Activated T-helper 2 cell treated with anti-CD3 and anti-CD28 coated beads, Interferon-gamma antibody, Interleukin-2, Interleukin-4, amounts not matched to agents 10 μg/mL and 5 μg/mL and 100 μg/mL, durations not matched to agents 14 hours and 24 hours and 36 hours (primary cell): Measurements from ENCODE around the gene NPFFR1. TPM values are rescaled to one million over a fixed set of nuclear protein-coding genes. Genes with fewer than 3 reads are reported as not detected.

ENCODE experiments used
- DNase-seq: peaks from one replicate; pipeline ENCODE4 v3.0.0; 2021; ENCODE audit warnings: low spot score
- H3K27ac Mint-ChIP-seq: one replicate; pipeline ENCODE4 v1.8.0; 2021; ENCODE audit warnings: mixed read lengths
- H3K27me3 Mint-ChIP-seq: one replicate; pipeline ENCODE4 v1.8.0; 2021; ENCODE audit warnings: low read depth, mixed read lengths
- H3K36me3 Mint-ChIP-seq: one replicate; pipeline ENCODE4 v1.8.0; 2021; ENCODE audit warnings: low read depth, mixed read lengths
- H3K4me1 Mint-ChIP-seq: one replicate; pipeline ENCODE4 v1.8.0; 2021; ENCODE audit warnings: low read depth, mixed read lengths
- H3K4me3 Mint-ChIP-seq: one replicate; pipeline ENCODE4 v1.8.0; 2021; ENCODE audit warnings: low read depth, mild to moderate bottlenecking, moderate library complexity, mixed read lengths
- H3K9me3 Mint-ChIP-seq: one replicate; pipeline ENCODE4 v1.8.0; 2021; ENCODE audit warnings: mixed read lengths
- intact Hi-C: fragments of 100-400 bp; cut with micrococcal nuclease; formaldehyde crosslinking; loops from one replicate; pipeline ENCODE4 v1.15.1; 2023
- total RNA-seq: library from RNA; stranded (reverse); gene quantifications from 2 replicates; pipeline ENCODE4 v1.2.3, GENCODE V29; 2022

NPFFR1 gene
- total RNA-seq, 1 donor from 2014 or later: not detected

- intact Hi-C loops: no loop called here
- H3K4me1 Mint-ChIP-seq: peaks cover 2% of the 10 kb centered on the region
- H3K36me3 Mint-ChIP-seq: no peaks in the 10 kb centered on the region
- no peak for DNase-seq
- H3K27ac Mint-ChIP-seq: no peak overlapping the region
- no peaks in the 10 kb centered on the region for H3K27me3 Mint-ChIP-seq
- H3K9me3 Mint-ChIP-seq: no peaks in the 10 kb centered on the region
- no peak overlapping the region for H3K4me3 Mint-ChIP-seq
These were observed 24.6 kb upstream of the NPFFR1 start for GRCh38 chr10:70308121-70309060.

- no peaks in the 10 kb centered on the region for H3K9me3 Mint-ChIP-seq
- no peaks in the 10 kb centered on the region for H3K36me3 Mint-ChIP-seq
- H3K4me1 Mint-ChIP-seq: peaks cover 2% of the 10 kb centered on the region
- H3K27ac Mint-ChIP-seq: no peak overlapping the region
- DNase-seq: no peak
- no peak overlapping the region for H3K4me3 Mint-ChIP-seq
- intact Hi-C loops: no loop called here
- no peaks in the 10 kb centered on the region for H3K27me3 Mint-ChIP-seq
These were observed 23.2 kb upstream of the NPFFR1 start for GRCh38 chr10:70306886-70307520.

DNA sequence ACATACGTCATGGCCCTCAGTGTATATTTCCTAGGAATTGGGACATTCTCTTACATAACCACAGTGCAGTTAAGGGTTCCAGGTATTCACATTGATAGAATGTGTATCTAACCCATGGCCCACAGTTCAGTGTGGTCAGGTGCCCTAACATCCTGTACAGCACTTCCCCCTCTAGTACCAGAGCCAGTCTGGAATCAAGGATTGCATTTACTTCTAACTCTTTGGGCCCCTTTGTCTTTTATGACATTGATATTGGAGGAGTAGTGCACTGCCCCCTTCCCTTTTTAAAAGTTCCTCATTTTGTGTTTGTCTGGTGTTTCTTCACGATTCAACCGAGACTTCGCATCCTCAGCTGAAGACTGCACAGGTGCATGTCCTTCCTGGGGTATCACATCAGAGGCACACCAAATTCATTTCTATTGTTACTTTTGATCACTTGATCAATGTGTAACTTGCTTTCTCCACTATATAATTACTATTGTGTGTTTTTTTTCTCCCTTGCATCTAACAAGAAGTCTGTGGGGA is 22.4 kb upstream of the NPFFR1 start:
- Mint-ChIP-seq H3K9me3 (no peaks in the 10 kb centered on the region), H3K4me3 (no peak overlapping the region), H3K36me3 (no peaks in the 10 kb centered on the region), H3K4me1 (peaks cover 2% of the 10 kb centered on the region), H3K27me3 (no peaks in the 10 kb centered on the region), H3K27ac (no peak overlapping the region)
- no peak for DNase-seq
- intact Hi-C loops: no loop called here

DNA sequence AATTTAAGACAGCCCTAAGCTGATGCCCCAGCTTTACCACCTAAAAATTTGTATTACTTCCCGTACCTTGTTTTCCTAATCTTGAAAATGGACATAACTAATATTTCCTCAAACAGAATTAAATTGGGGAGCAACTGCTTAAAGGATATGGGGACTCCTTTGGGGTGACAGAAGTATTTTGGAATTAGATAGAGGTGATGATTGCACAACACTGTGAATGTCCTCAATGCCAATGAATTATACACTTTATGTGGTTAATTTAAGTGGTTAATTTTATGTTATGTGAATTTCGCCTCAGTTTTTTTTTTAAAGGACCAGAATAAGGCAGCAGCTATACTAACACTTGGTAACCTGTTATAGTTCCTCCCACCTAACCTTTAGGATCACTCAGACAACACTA is 19.9 kb upstream of the NPFFR1 start:
- Mint-ChIP-seq H3K4me3 (no peak overlapping the region), H3K4me1 (peaks cover 2% of the 10 kb centered on the region), H3K27me3 (no peaks in the 10 kb centered on the region), H3K36me3 (no peaks in the 10 kb centered on the region), H3K27ac (no peak overlapping the region), H3K9me3 (no peaks in the 10 kb centered on the region)
- DNase-seq: no peak
- intact Hi-C loops: no loop called here

DNA sequence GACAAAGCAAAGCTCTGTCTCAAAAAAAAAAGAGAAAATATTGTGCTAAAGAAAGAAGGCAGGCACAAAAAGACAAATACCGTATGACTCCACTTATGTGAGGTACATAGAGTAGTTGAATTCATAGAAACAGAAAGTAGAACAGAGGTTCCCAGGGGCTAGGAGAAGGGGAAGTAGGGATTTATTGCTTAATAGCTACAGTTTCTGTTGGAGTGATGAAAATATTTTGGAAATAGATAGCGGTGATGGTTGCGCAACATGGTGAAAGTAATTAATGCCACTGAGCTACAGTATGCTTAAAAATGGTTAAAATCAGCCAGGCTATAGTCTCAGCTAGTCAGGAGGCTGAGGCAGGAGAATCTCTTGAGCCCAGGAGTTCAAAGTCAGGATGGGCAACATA is 18.5 kb upstream of the NPFFR1 start:
- Mint-ChIP-seq H3K4me3 (no peak overlapping the region), H3K9me3 (no peaks in the 10 kb centered on the region), H3K27me3 (no peaks in the 10 kb centered on the region)

DNA sequence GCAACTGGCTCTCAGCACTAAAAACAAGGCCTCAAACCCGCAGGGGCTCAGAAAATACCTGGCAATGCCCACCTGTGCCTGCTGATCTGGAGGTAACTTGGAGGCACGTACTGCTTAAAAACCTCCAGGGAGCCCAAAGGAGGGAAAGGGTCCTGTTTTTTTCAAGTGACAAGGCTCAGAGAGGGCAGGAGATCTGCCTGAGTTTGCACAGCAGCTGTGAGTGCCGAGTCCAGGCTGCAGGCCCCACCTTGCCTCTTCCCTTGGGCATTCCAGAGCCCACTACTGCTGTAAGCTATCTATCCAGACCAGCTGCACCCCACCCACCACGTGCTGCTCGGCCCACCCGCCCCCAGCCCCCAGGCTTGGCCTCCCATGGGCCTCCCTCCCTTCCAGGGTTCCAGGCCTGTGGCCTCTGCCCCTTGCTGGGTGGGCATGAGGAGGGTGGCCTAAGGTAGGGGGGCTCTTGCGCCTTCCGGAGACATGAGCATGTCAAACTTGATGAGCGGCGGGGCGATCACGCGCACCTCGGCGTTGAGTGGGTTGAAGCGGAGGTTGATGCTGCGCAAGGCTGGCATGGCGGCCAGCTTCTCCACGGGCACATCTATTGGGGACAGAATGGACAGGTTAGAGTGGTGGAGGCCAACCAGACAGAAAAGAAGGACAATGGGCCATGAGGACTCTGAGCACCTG is 17.2 kb upstream of the NPFFR1 start:
- intact Hi-C loops: no loop called here
- Mint-ChIP-seq H3K4me1 (peaks cover 1% of the 10 kb centered on the region), H3K36me3 (no peaks in the 10 kb centered on the region), H3K27ac (no peak overlapping the region), H3K4me3 (no peak overlapping the region), H3K9me3 (no peaks in the 10 kb centered on the region), H3K27me3 (no peaks in the 10 kb centered on the region)
- no peak for DNase-seq

More for the DNA sequence above, 18.5 kb upstream of the NPFFR1 start:
- Mint-ChIP-seq H3K4me1 (peaks cover 2% of the 10 kb centered on the region), H3K36me3 (no peaks in the 10 kb centered on the region), H3K27ac (no peak overlapping the region)
- no peak for DNase-seq
- intact Hi-C loops: no loop called here

GRCh38 chr10:70300461-70300860 is 16.7 kb upstream of the NPFFR1 start:
- Mint-ChIP-seq H3K4me1 (no peaks in the 10 kb centered on the region), H3K27me3 (no peaks in the 10 kb centered on the region), H3K9me3 (no peaks in the 10 kb centered on the region), H3K36me3 (no peaks in the 10 kb centered on the region), H3K4me3 (no peak overlapping the region), H3K27ac (no peak overlapping the region)
- DNase-seq: no peak
- intact Hi-C loops: no loop called here

DNA sequence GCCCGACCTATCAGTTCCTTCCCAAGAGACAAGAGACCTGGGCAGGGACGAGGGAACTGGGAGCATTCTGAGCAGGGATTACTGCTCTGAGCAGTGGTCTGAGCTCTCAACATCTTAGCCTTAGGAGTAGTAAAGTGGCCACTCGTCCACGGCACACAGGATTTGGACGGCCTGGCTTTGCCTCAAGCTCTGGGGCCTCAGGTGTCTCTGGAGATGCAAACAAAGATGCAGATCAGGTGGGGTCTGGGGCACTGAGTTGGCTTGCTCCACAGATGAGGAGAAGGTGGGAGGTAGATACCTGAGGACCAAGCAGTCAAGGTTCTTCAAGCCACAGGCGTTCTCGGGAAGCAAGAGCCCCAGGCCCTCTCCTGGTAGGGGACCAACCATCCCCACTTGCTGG is 16.1 kb upstream of the NPFFR1 start:
- Mint-ChIP-seq H3K4me3 (no peak overlapping the region), H3K9me3 (no peaks in the 10 kb centered on the region), H3K36me3 (no peaks in the 10 kb centered on the region), H3K27me3 (no peaks in the 10 kb centered on the region), H3K27ac (no peak overlapping the region), H3K4me1 (no peaks in the 10 kb centered on the region)
- intact Hi-C loops: no loop called here
- DNase-seq: no peak

- Mint-ChIP-seq H3K4me1 (no peaks in the 10 kb centered on the region), H3K4me3 (no peak overlapping the region), H3K27me3 (no peaks in the 10 kb centered on the region), H3K27ac (no peak overlapping the region), H3K9me3 (no peaks in the 10 kb centered on the region), H3K36me3 (no peaks in the 10 kb centered on the region)
- intact Hi-C loops: no loop called here
- DNase-seq: no peak
These were observed 14.6 kb upstream of the NPFFR1 start for GRCh38 chr10:70298393-70298792.

DNA sequence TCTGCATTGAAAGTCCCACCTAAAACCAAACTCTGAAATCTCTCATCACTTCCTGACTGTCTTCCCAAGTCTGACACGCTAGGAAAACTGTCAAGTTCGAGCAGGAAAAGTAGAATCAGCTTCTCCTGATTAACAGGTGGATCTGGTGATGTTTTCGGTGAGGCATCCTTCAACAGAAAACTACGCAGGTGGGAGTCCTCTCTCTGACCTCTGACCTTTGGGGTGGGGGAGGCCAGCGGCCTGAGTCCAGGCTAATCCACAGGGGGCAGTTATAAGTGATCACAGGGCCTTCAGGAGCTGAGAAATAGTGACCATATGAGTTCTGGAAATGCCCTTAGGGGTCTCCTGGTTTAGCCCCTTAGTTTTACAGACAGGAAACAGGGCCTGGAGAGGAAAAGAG is 13.4 kb upstream of the NPFFR1 start:
- DNase-seq: no peak
- no peak overlapping the region for H3K4me3 Mint-ChIP-seq
- no peaks in the 10 kb centered on the region for H3K4me1 Mint-ChIP-seq
- H3K36me3 Mint-ChIP-seq: no peaks in the 10 kb centered on the region
- no peak overlapping the region for H3K27ac Mint-ChIP-seq
- intact Hi-C loops: no loop called here
- no peaks in the 10 kb centered on the region for H3K9me3 Mint-ChIP-seq
- H3K27me3 Mint-ChIP-seq: no peaks in the 10 kb centered on the region

DNA sequence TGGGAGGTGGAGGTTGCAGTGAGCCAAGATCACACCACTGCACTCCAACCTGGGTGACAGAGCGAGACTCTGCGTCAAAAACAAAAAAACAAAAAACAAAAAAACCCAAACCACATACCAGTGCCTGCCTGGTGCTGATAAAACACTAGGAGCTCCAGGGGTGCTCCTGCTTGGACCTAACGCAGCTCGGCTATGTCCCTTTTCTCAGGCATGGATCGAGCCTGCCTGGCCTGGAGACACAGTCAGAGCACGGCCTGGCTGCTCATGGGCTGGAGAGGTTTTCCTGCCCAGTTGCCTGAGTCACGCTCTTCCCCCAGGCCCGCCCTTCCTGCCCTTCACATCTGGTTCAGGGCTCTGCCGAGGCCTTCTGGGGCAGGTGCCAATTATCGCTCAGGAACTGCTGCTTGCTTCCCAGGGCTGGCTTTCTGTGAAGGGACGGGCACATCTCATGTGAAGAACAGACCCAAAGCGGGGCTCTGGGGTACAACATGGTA is 12.6 kb upstream of the NPFFR1 start:
- H3K4me3 Mint-ChIP-seq: no peak overlapping the region
- H3K27ac Mint-ChIP-seq: no peak overlapping the region
- H3K4me1 Mint-ChIP-seq: no peaks in the 10 kb centered on the region
- no peaks in the 10 kb centered on the region for H3K36me3 Mint-ChIP-seq
- no peaks in the 10 kb centered on the region for H3K9me3 Mint-ChIP-seq
- no peaks in the 10 kb centered on the region for H3K27me3 Mint-ChIP-seq
- intact Hi-C loops: no loop called here
- DNase-seq: no peak

DNA sequence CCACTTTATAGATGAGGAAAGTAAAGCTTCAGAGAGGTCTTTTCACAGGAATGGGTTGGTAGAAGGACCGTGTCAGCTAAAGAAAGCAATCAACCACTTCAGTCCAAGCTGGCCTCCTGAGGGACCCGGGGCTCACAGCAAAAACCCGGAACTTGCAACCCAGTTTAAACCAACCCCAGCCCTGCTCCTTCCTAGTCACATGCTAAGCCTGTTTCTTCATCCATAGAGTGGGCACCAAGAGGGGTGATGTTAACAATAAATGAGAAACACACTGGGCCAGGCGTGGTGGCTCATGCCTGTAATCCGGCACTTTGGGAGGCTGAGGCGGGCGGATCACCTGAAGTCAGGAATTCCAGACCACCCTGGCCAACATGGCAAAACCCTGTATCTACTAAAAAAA is 12.1 kb upstream of the NPFFR1 start:
- Mint-ChIP-seq H3K4me1 (no peaks in the 10 kb centered on the region), H3K27me3 (no peaks in the 10 kb centered on the region), H3K9me3 (no peaks in the 10 kb centered on the region), H3K27ac (no peak overlapping the region), H3K36me3 (no peaks in the 10 kb centered on the region), H3K4me3 (no peak overlapping the region)
- no peak for DNase-seq
- intact Hi-C loops: no loop called here
